Panc1 (cell line): ENCODE data around the gene GMDS. TPM values are rescaled to one million over a fixed set of nuclear protein-coding genes. Genes with fewer than 3 reads are reported as not detected.

ENCODE experiments used
- ATAC-seq: fragments of 200-7000 bp; cut with Tn5 transposase; 2 replicates; pipeline ENCODE4 v1.9.1; 2020; ENCODE audit warnings: mild to moderate bottlenecking, moderate library complexity
- BruUV-seq: library from RNA; stranded (reverse); fragments of 400-500 nt; replicated peaks from 2 replicates; lab custom pipeline; 2021; lab: Mats Ljungman, UMichigan
- CTCF ChIA-PET: fragments of 300-600 bp; sonication (Branson Sonifier 250); formaldehyde crosslinking; loops from one replicate; lab custom pipeline; 2022; ENCODE audit warnings: antibody characterized with exemption; lab: Charles Lee
- POLR2A ChIA-PET: fragments of 300-600 bp; sonication (Branson Sonifier 250); formaldehyde crosslinking; loops from one replicate; lab custom pipeline; 2022; ENCODE audit warnings: antibody characterized with exemption; lab: Charles Lee
- DNase-seq: peaks from one replicate; pipeline ENCODE4 v3.0.0-alpha.2; 2010; ENCODE audit warnings: low read depth, low spot score
- H3K27ac ChIP-seq: 2 replicates; pipeline ENCODE4 v1.5.1; 2011; ENCODE audit warnings: mild to moderate bottlenecking, low read length, inconsistent platforms
- H3K27me3 ChIP-seq: fragments of 200-500 bp; sonication (Bioruptor generic); 2 replicates; pipeline ENCODE4 v1.6.0; 2014; ENCODE audit warnings: low read length, inconsistent platforms; ENCODE audit not compliant: control insufficient read depth, insufficient read depth
- H3K36me3 ChIP-seq: fragments of 200-500 bp; sonication (Bioruptor generic); 2 replicates; pipeline ENCODE4 v1.5.1; 2014; ENCODE audit warnings: inconsistent platforms, mild to moderate bottlenecking, low read length, moderate library complexity; ENCODE audit not compliant: control insufficient read depth, insufficient read depth
- H3K4me1 ChIP-seq: 2 replicates; pipeline ENCODE4 v1.5.1; 2011; ENCODE audit warnings: inconsistent platforms, mild to moderate bottlenecking, low read length, moderate library complexity; ENCODE audit not compliant: control insufficient read depth, insufficient read depth
- H3K4me3 ChIP-seq, 2 experiments: 2 replicates each; pipeline ENCODE4 v1.5.1; 2011 to 2012; ENCODE audit warnings: low read depth in 2 of 2, low read length in 2 of 2, mild to moderate bottlenecking in 2 of 2, inconsistent platforms in 1 of 2, moderate library complexity in 1 of 2
- H3K9me3 ChIP-seq: fragments of 200-500 bp; sonication (Bioruptor generic); 2 replicates; pipeline ENCODE4 v1.5.1; 2014; ENCODE audit warnings: low read depth, mild to moderate bottlenecking, inconsistent platforms, low read length, moderate library complexity; ENCODE audit not compliant: control insufficient read depth, insufficient read depth
- POLR2AphosphoS5 ChIP-seq: IDR thresholded peaks from 2 replicates; pipeline ENCODE4 v1.6.1; 2012; ENCODE audit warnings: mild to moderate bottlenecking, low read depth, low read length, moderate library complexity
- SIN3A ChIP-seq: IDR thresholded peaks from 2 replicates; pipeline ENCODE4 v1.6.1; 2012; ENCODE audit warnings: low read depth, mild to moderate bottlenecking, low read length, moderate library complexity, borderline replicate concordance; ENCODE audit not compliant: insufficient read depth
- TCF7L2 ChIP-seq: IDR thresholded peaks from 2 replicates; pipeline ENCODE4 v1.6.1; 2011; ENCODE audit warnings: mild to moderate bottlenecking, low read depth, low read length, inconsistent platforms
- in situ Hi-C: cut with HindIII; loops from 2 replicates; pipeline ENCODE4 v1.10.0; 2016; ENCODE audit warnings: low sequenced_read_pairs, low pct_unique_long_range_greater_than_20kb
- intact Hi-C: fragments of 100-400 bp; cut with micrococcal nuclease; formaldehyde crosslinking; loops from one replicate; pipeline ENCODE4 v1.10.0; 2022; ENCODE audit not compliant: unreplicated experiment
- total RNA-seq: library from RNA; stranded (reverse); gene quantifications from one replicate; pipeline ENCODE4 v1.2.1, GENCODE V29; 2021; ENCODE audit not compliant: unreplicated experiment
- TF ChIP-seq, protein P1 (sequence below): fragments of 450-650 bp; IDR thresholded peaks from 2 replicates; pipeline ENCODE4 v1.5.1; 2017; ENCODE audit warnings: mild to moderate bottlenecking
- TF ChIP-seq, protein P2 (sequence below), 2 experiments: IDR thresholded peaks; 2 replicates each; pipeline ENCODE4 v1.6.1; 2011 to 2012; ENCODE audit warnings: low read depth in 2 of 2, control low read depth in 1 of 2, low read length in 1 of 2, mild to moderate bottlenecking in 1 of 2, moderate library complexity in 1 of 2; ENCODE audit not compliant: insufficient read depth in 1 of 2

The GMDS gene
- total RNA-seq, 1 experiment from 2014 or later = 9.8 TPM

DNA sequence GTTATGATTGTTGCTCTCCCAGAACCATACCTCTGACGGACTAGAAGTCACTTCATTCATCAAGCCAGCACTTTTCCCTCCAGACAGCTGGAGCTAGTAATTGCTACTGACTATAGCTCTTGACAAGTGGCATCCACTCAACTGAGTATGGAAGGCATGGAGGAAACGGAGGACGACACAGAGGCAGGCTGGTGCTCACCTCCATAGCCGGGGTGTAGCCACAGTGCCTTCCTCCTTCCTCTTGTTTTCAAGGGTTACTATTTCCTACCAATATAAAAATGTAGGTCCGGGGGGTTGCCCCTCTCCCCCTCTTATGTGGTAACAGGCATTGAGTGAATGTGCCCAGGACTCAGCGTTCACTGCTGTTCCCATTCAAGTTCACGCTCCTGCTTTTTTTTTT lies 659.1 kb downstream of the GMDS start:
- TF ChIP-seq, protein P1, sequence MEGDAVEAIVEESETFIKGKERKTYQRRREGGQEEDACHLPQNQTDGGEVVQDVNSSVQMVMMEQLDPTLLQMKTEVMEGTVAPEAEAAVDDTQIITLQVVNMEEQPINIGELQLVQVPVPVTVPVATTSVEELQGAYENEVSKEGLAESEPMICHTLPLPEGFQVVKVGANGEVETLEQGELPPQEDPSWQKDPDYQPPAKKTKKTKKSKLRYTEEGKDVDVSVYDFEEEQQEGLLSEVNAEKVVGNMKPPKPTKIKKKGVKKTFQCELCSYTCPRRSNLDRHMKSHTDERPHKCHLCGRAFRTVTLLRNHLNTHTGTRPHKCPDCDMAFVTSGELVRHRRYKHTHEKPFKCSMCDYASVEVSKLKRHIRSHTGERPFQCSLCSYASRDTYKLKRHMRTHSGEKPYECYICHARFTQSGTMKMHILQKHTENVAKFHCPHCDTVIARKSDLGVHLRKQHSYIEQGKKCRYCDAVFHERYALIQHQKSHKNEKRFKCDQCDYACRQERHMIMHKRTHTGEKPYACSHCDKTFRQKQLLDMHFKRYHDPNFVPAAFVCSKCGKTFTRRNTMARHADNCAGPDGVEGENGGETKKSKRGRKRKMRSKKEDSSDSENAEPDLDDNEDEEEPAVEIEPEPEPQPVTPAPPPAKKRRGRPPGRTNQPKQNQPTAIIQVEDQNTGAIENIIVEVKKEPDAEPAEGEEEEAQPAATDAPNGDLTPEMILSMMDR = no peak
- TF ChIP-seq, protein P2, sequence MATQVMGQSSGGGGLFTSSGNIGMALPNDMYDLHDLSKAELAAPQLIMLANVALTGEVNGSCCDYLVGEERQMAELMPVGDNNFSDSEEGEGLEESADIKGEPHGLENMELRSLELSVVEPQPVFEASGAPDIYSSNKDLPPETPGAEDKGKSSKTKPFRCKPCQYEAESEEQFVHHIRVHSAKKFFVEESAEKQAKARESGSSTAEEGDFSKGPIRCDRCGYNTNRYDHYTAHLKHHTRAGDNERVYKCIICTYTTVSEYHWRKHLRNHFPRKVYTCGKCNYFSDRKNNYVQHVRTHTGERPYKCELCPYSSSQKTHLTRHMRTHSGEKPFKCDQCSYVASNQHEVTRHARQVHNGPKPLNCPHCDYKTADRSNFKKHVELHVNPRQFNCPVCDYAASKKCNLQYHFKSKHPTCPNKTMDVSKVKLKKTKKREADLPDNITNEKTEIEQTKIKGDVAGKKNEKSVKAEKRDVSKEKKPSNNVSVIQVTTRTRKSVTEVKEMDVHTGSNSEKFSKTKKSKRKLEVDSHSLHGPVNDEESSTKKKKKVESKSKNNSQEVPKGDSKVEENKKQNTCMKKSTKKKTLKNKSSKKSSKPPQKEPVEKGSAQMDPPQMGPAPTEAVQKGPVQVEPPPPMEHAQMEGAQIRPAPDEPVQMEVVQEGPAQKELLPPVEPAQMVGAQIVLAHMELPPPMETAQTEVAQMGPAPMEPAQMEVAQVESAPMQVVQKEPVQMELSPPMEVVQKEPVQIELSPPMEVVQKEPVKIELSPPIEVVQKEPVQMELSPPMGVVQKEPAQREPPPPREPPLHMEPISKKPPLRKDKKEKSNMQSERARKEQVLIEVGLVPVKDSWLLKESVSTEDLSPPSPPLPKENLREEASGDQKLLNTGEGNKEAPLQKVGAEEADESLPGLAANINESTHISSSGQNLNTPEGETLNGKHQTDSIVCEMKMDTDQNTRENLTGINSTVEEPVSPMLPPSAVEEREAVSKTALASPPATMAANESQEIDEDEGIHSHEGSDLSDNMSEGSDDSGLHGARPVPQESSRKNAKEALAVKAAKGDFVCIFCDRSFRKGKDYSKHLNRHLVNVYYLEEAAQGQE (IDR thresholded peaks at IDR 0.05; ENCODE audit: insufficient read depth in 1 of 2, low read depth in 2 of 2, low read length in 1 of 2) = no peak
- TF ChIP-seq TCF7L2 (no peak), SIN3A (no peak), POLR2AphosphoS5 (no peak)
- H3K27ac ChIP-seq = no peak overlapping the region
- ChIA-PET CTCF (no interaction called here), POLR2A (no interaction called here)
- no peaks in the 10 kb centered on the region for H3K36me3 ChIP-seq
- DNase-seq = no peak
- BruUV-seq = no TSS peak
- no peak for ATAC-seq
- intact Hi-C loops (no loop called here), in situ Hi-C loops (no loop called here)
- H3K4me1 ChIP-seq = no peaks in the 10 kb centered on the region
- peaks cover 3% of the 10 kb centered on the region for H3K27me3 ChIP-seq
- no peak overlapping the region for H3K4me3 ChIP-seq
- no peaks in the 10 kb centered on the region for H3K9me3 ChIP-seq

DNA sequence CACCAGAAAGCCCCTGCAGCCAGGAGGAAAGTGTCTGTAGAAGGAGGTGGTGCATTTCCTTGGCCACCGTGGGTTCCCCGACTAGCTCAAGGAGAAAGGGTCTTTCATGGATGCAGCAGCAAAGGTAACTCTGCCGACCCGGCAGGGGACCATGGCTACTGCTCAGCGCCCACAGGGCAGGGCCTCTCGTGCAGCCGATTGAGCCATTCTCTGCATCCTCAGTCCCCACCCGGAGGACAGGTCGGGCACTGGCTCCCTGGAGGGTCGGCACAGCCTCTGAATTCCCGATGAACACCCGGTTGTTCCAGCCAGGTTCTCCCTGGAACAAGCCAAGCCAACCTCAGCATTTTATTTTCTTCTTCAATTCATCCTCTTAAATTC lies 659.7 kb downstream of the GMDS start:
- intact Hi-C loops = no loop called here

More for the DNA sequence above, 659.7 kb downstream of the GMDS start:
- H3K4me1 ChIP-seq = no peaks in the 10 kb centered on the region
- in situ Hi-C loops = no loop called here
- no peak overlapping the region for H3K4me3 ChIP-seq
- ChIA-PET CTCF (no interaction called here), POLR2A (no interaction called here)
- peaks cover 3% of the 10 kb centered on the region for H3K27me3 ChIP-seq
- DNase-seq (no peak), ATAC-seq (no peak)
- no peaks in the 10 kb centered on the region for H3K36me3 ChIP-seq
- BruUV-seq = no TSS peak
- no peak overlapping the region for H3K27ac ChIP-seq
- H3K9me3 ChIP-seq = no peaks in the 10 kb centered on the region
- TF ChIP-seq SIN3A = no peak
- TF ChIP-seq, protein P2 (IDR thresholded peaks at IDR 0.05; ENCODE audit: insufficient read depth in 1 of 2, low read depth in 2 of 2, low read length in 1 of 2) = no peak
- TF ChIP-seq TCF7L2 = no peak
- no peak for TF ChIP-seq POLR2AphosphoS5
- TF ChIP-seq, protein P1 = no peak
